MCF 10A (cell line): ENCODE measurements around the gene MOB2. TPM values are rescaled to one million over a fixed set of nuclear protein-coding genes. Genes with fewer than 3 reads are reported as not detected.

Experiments
- BruUV-seq: library from RNA; stranded (reverse); fragments of 400-500 nt; replicated peaks from 2 replicates; lab custom pipeline; 2021; lab: Mats Ljungman, UMichigan
- CTCF ChIA-PET: fragments of 300-600 bp; sonication (Branson Sonifier 250); formaldehyde crosslinking; extraction: SDS; loops from one replicate; lab custom pipeline; 2021; ENCODE audit warnings: antibody characterized with exemption, inconsistent platforms; lab: Yijun Ruan, JAX
- POLR2A ChIA-PET: fragments of 300-600, 350-650 bp; sonication (Branson Sonifier 250); formaldehyde crosslinking; extraction: SDS; loops from one replicate; lab custom pipeline; 2020; ENCODE audit warnings: antibody characterized with exemption, inconsistent platforms; lab: Yijun Ruan, JAX
- DNase-seq: peaks from one replicate; pipeline ENCODE4 v3.0.0-alpha.2; 2018; ENCODE audit not compliant: unreplicated experiment
- H3K27ac Mint-ChIP-seq: one replicate; pipeline ENCODE4 v1.8.0; 2022; ENCODE audit warnings: mild to moderate bottlenecking, low read depth, mixed read lengths; ENCODE audit not compliant: unreplicated experiment
- H3K27me3 Mint-ChIP-seq: one replicate; pipeline ENCODE4 v1.8.0; 2022; ENCODE audit warnings: mixed read lengths; ENCODE audit not compliant: insufficient read depth, unreplicated experiment
- H3K36me3 Mint-ChIP-seq: one replicate; pipeline ENCODE4 v1.8.0; 2022; ENCODE audit warnings: mild to moderate bottlenecking, moderate library complexity, mixed read lengths; ENCODE audit not compliant: insufficient read depth, unreplicated experiment
- H3K4me1 Mint-ChIP-seq: one replicate; pipeline ENCODE4 v1.8.0; 2022; ENCODE audit warnings: mixed read lengths; ENCODE audit not compliant: insufficient read depth, unreplicated experiment
- H3K4me3 Mint-ChIP-seq: one replicate; pipeline ENCODE4 v1.8.0; 2022; ENCODE audit warnings: mild to moderate bottlenecking, moderate library complexity, mixed read lengths; ENCODE audit not compliant: unreplicated experiment
- H3K9me3 Mint-ChIP-seq: one replicate; pipeline ENCODE4 v1.8.0; 2022; ENCODE audit warnings: mixed read lengths; ENCODE audit not compliant: unreplicated experiment
- CTCF ChIP-seq: fragments of 200-600 bp; IDR thresholded peaks from one replicate; pipeline ENCODE4 v1.8.0; 2022; ENCODE audit warnings: antibody characterized with exemption, mild to moderate bottlenecking; ENCODE audit not compliant: unreplicated experiment
- intact Hi-C: fragments of 100-400 bp; cut with micrococcal nuclease; formaldehyde crosslinking; loops from 2 replicates; pipeline ENCODE4 v1.14.1; 2022
- total RNA-seq: library from RNA; stranded (reverse); gene quantifications from 2 replicates; pipeline ENCODE4 v1.2.3, GENCODE V29; 2022

MOB2 gene
- total RNA-seq, 1 experiment from 2014 or later, result 20.2 TPM

GRCh38 chr11:1484695-1485503 is 1.7 kb downstream of the MOB2 start:
- DNase-seq, result no peak
- Mint-ChIP-seq H3K4me3 (no peak overlapping the region), H3K27me3 (no peaks in the 10 kb centered on the region), H3K27ac (peak overlapping the region; percentile 30), H3K36me3 (peaks cover 4% of the 10 kb centered on the region), H3K9me3 (no peaks in the 10 kb centered on the region), H3K4me1 (peaks cover 6% of the 10 kb centered on the region)
- BruUV-seq, result no TSS peak
- ChIA-PET POLR2A (no interaction called here), CTCF (no interaction called here)
- no peak for TF ChIP-seq CTCF
- intact Hi-C loops, result no loop called here

- H3K36me3 Mint-ChIP-seq, result peaks cover 9% of the 10 kb centered on the region
- no TSS peak for BruUV-seq
- intact Hi-C loops, result no loop called here
- H3K4me3 Mint-ChIP-seq, result no peak overlapping the region
- no peak overlapping the region for H3K27ac Mint-ChIP-seq
- POLR2A ChIA-PET, result no interaction called here
- DNase-seq, result no peak
- no peak for TF ChIP-seq CTCF
- peaks cover 6% of the 10 kb centered on the region for H3K4me1 Mint-ChIP-seq
- H3K27me3 Mint-ChIP-seq, result no peaks in the 10 kb centered on the region
- no peaks in the 10 kb centered on the region for H3K9me3 Mint-ChIP-seq
- CTCF ChIA-PET, result no interaction called here
Measured at GRCh38 chr11:1484061-1484671, 2.4 kb downstream of the MOB2 start.

GRCh38 chr11:1483445-1483961 is 3.1 kb downstream of the MOB2 start:
- H3K27ac Mint-ChIP-seq, result no peak overlapping the region
- peaks cover 16% of the 10 kb centered on the region for H3K36me3 Mint-ChIP-seq
- H3K27me3 Mint-ChIP-seq, result no peaks in the 10 kb centered on the region
- ChIA-PET POLR2A (no interaction called here), CTCF (no interaction called here)
- DNase-seq, result no peak
- intact Hi-C loops, result no loop called here
- no TSS peak for BruUV-seq
- TF ChIP-seq CTCF, result no peak
- H3K4me1 Mint-ChIP-seq, result peaks cover 6% of the 10 kb centered on the region
- no peaks in the 10 kb centered on the region for H3K9me3 Mint-ChIP-seq
- no peak overlapping the region for H3K4me3 Mint-ChIP-seq

GRCh38 chr11:1482581-1483444 is 3.8 kb downstream of the MOB2 start:
- Mint-ChIP-seq H3K4me1 (peaks cover 6% of the 10 kb centered on the region), H3K4me3 (no peak overlapping the region), H3K27ac (no peak overlapping the region), H3K27me3 (no peaks in the 10 kb centered on the region), H3K9me3 (no peaks in the 10 kb centered on the region), H3K36me3 (peaks cover 23% of the 10 kb centered on the region)
- CTCF ChIA-PET, result no interaction called here
- intact Hi-C loops, result no loop called here
- POLR2A ChIA-PET, result no interaction called here
- no peak for DNase-seq
- BruUV-seq, result no TSS peak
- no peak for TF ChIP-seq CTCF
